Body of pancreas (tissue), 4 donors: ENCODE measurements around the gene STRADB.

ENCODE experiments used
- POLR2A ChIP-seq, 3 donors: fragments of 450-650 bp; IDR thresholded peaks; one replicate each; pipeline ENCODE4 v1.6.1; 2016; ENCODE audit warnings: antibody characterized with exemption in 3 of 3, mild to moderate bottlenecking in 2 of 3
- TF ChIP-seq, protein P1 (sequence below), 7 experiments: fragments of 450-650 bp in 4 of 7; fragments of 200-600 bp in 3 of 7; sonication (generic) in 3 of 7; IDR thresholded peaks; one replicate each; pipeline ENCODE4 v1.5.1; 2016 to 2019; ENCODE audit warnings: antibody characterized with exemption in 7 of 7

DNA sequence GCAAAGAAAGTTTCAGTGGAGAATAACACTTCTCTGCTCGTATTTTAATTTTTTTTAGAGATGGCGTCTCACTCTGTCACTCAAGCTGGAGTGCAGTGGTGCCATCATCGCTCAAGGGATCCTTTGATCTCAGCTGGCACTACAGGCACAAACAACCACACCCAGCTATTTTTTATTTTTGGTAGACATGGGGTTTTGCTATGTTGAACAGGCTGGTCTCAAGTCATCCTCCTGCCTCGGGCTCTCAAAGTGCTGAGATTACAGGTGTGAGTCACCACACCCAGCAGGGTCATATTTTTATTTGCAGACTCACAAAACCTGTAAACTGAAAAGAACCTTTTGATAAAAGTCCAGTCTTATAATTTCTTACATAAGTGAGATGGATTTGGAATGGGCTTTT, 2.8 kb upstream of the STRADB start:
- TF ChIP-seq, protein P1, sequence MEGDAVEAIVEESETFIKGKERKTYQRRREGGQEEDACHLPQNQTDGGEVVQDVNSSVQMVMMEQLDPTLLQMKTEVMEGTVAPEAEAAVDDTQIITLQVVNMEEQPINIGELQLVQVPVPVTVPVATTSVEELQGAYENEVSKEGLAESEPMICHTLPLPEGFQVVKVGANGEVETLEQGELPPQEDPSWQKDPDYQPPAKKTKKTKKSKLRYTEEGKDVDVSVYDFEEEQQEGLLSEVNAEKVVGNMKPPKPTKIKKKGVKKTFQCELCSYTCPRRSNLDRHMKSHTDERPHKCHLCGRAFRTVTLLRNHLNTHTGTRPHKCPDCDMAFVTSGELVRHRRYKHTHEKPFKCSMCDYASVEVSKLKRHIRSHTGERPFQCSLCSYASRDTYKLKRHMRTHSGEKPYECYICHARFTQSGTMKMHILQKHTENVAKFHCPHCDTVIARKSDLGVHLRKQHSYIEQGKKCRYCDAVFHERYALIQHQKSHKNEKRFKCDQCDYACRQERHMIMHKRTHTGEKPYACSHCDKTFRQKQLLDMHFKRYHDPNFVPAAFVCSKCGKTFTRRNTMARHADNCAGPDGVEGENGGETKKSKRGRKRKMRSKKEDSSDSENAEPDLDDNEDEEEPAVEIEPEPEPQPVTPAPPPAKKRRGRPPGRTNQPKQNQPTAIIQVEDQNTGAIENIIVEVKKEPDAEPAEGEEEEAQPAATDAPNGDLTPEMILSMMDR (IDR thresholded peaks at IDR 0.05), result no peak
- no peak for TF ChIP-seq POLR2A (IDR thresholded peaks at IDR 0.05)
